ENCODE data around the gene SLC9B2.

SLC9B2 gene

DNA sequence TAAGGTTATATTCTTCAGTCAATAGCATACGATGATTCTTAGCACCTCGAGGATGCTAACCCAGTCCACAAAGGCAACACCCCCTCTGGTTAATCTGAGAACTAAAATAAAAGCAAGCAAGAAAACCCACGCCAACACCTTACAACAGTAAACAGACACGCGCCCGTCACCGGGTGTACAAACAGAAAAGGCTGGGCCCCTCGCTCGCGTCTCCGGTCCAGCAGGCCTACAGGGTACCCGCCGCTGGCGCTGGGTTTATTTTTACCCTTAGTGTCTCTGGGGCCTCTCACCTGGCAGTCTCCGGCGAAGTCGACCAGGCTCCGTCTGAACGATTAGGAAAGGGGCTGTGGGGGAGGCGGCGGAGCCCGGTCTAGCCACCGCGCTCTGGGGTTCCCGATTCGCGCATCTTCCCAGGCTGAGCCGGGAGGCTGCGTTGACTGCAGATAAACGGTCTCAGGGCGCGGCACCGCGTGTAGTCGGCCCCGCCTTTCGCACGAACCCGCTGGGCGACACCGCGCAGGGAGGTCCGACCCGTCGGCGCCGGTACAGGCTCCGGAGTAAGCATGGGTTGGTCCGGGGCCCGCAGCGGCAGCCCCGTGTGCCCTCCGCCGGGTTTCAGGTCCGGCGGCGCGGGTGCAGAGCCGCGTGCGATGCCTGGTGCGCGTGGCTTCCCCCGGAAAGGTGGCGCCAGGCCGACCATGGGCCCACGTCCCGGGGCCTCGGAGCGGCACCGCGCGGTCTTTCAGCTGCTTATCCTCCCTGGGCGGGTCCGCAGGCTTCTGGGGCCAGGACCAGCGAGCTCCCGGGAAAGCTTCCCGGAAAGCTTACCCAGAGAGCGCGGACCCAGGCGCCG is 441 bp downstream of the SLC9B2 start:
- DNase-seq = peak; percentile 28

DNA sequence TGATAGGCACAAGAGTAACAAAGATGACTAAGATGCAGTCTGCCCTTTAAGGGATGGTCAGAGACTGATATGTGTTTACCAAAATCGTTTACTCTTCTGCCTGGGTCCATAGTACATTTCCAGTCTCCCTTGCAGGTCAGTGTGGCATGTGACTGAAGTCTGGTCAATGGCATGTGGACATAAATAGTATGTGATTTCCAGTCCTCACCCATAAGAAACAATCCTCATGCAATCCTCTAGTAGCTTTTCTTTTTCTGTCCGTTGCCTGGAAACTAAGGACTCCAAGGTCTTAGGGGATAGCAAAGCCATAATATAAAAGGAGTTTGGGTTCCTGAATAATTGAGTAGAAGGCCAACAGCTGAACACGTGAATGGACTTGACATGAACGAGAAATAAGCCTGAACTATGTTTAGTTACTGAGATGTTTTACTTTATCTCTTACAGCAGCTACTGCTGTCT is 1.1 kb downstream of the SLC9B2 start:
- DNase-seq = peak; percentile 13

DNA sequence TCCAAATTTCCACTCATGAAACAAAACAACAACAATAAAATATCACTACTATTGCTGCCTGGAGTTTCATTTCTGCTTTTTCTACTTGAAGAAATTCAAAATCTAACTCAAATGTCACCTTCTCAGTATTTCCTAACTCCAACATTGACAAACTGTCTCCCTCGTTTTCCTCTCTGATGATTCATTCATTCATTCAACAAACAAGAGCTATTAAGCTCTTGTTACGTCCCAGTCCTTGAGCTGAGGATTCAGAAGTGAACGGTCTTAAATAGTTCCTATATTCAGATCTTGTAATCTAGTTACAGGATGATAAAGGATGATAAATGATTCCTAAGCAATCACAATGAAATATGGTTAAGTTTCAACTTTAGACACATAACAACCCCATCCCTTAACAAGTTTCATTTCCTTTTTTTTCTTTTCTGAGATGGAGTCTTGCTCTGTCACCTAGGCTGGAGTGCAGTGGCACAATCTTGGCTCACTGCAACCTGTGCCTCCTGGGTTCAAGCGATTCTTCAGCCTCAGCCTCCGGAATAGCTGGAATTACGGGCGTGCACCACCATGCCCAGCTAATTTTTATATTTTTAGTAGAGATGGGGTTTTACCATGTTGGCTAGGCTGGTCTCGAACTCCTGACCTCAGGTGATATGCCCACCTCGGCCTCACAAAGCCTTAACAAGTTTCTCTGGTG is 1.7 kb downstream of the SLC9B2 start:
- no peak for DNase-seq

DNA sequence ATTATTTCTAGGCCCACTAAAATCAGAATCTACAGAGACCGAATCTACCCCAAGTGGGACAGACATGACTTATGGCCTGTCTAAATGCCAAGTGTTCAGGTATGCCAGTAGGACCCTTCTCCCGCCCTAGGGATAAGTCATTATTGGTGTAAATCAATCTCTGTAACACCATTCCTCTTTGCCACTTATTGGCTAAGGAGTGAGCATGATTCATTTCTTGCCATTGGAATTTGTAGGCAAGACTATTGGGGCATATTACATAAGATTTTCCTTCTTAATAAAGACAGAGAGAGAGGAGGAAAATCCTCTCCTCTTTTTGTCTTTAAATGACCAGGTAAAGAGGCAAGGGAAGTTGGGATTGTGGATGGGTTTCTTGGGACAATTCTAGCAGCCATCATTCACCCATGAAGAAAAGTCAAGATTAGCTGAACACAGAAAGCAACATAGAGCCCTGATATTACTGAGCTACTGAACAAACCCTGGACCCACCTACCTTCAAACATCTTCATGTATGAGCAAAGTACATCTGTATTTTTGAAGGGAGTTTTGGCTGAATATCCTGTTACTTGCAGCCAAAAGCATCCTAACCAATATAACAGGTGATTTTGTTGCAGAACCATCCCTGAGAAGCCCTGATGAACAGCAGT is 2.6 kb downstream of the SLC9B2 start:
- DNase-seq = no peak

DNA sequence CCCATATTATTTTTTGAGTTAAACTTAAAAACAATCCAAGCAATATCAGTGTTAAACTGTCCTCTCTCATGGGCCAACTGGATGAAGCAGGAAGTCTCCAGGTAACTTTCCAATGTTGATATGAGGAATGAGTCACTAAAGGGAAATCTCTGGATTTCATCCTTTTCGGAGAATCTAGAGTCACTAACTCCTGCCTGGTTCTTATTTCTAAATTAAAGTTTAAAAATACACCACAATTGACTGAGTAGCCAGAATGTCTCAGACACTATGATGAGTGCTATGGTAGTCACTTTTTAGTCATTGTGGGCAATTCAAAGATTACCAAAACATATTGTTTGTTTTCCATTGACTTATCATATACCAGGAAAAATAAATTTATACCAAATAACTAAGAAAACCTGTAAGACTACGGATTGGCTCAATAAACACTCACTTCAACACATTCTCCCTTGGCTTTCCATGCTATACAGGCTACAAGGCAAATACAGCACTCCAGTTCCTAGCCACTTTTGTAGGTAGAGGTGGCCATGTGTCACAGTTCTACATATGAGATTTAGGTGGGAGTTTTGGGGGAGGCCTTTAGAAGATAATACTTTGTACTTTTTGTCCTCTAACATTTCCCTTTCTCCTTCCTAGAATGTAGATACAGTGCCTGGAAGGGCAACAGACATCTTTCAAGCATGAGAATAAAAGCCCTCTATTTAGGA is 8.6 kb downstream of the SLC9B2 start:
- no peak for DNase-seq

DNA sequence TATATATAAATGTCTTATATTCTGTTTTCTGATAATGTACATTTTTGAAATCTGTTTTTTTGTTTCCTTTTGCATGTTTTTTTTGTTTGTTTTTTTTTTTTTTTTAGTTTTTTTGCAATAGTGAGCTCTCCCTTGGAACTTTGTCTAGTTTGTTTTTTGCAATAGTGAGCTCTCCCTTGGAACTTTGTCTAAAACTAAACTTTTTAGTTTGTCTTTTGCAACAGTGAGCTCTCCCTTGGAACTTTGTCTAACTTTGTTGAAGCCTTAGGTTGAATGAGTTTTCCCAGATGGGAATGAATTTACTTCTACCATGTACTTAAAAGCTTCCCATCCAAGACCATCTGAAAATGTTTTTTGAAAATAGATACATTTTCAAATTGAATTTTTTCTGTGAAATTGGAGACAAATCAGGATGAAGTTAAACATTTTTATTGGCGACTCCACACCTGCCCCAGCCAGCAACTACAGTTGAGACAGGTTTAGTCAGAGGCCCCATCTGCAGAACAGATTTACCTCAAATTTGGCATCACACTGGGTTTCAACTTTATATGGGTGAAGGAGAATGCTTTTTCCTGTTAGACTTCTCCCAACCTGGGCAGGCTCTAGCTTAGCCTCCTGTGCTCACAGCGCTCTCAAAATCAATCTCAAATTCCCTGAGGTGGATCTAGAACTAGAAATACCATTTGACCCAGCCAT is 16.0 kb downstream of the SLC9B2 start:
- no peak for DNase-seq

DNA sequence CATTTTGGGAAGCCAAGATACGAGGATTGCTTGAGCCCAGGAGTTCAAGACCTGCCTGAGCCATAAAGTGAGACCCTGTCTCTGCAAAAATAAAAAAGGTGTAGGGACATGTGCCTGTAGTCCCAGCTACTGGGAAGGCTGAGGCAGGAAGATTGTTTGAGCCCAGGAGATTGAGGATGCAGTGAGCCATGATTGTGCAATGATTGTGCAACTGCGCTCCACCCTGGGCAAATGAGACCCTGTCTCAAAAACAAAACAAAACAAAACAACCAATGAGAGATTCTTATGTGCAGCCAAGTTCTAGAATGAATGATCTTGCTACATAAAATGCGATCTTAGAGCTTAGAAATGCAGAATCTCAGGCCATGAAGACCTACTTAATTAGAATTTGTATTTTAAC is 22.5 kb downstream of the SLC9B2 start:
- DNase-seq = no peak

DNA sequence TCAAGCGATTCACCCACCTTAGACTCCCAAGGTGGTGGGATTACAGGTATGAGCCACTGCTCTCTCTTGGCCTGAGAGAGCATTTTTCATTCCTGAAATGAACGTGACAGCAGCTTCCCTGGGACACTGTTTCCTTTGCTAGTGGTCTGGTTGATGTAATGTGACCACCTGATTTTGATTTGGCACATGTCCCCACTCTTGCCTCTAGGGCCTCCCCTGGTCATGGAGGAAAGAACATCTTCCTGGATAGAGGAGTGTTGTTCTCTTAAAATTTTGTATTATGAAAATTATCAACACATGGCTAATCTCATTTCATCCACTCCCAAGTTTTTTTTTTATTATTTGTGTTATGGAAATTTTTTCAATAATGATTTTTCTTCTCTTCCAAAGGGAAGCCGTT is 23.8 kb downstream of the SLC9B2 start:
- no peak for DNase-seq

DNA sequence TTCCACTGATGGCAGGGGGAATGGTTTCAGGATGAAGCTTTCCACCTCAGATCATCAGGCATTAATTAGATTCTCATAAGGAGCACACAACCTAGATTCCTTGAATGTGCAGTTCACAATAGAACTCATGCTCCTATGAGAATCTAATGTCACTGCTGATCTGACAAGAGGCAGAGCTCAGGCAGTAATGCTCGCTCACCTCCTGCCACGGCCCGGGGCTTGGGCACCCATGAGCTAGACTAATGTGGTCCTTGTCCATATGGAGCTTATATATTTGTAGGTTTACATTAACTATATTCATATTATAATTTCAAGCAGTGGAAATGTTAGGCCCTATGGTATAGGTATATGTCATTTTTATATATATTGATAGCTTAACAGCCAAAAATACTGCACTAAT is 24.4 kb downstream of the SLC9B2 start:
- DNase-seq = no peak

DNA sequence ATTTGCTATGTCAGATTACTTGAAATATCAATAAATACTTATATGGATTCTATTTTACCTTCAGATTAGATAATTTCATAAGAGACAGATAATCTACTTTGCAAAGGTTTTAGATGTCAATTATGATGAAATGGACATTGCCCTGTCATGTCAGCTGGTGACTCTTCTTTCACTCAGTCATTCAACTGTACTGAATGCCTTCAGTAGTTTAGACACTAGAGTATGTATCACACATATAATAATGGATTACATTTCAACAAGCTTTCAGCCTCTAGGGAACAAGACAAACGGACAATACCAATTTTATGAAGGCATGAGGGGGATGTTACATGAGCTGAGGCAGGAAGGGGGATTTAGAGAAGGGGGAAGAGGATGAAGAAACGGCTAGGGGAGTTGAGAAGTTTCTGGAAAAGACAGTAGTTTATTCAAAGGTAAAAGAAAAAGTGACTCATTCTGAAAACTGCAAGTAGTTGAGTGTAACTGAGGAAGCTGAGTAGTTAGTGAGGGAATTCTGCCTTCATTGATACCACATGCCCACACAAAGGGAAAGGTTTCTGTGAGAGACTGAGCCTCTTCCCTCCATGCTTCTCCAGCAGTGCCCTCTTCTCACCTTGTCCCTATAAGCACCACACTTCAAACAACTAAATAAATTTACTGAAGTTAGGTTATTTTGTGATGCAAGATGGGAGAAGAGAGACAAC is 25.7 kb downstream of the SLC9B2 start:
- no peak for DNase-seq

DNA sequence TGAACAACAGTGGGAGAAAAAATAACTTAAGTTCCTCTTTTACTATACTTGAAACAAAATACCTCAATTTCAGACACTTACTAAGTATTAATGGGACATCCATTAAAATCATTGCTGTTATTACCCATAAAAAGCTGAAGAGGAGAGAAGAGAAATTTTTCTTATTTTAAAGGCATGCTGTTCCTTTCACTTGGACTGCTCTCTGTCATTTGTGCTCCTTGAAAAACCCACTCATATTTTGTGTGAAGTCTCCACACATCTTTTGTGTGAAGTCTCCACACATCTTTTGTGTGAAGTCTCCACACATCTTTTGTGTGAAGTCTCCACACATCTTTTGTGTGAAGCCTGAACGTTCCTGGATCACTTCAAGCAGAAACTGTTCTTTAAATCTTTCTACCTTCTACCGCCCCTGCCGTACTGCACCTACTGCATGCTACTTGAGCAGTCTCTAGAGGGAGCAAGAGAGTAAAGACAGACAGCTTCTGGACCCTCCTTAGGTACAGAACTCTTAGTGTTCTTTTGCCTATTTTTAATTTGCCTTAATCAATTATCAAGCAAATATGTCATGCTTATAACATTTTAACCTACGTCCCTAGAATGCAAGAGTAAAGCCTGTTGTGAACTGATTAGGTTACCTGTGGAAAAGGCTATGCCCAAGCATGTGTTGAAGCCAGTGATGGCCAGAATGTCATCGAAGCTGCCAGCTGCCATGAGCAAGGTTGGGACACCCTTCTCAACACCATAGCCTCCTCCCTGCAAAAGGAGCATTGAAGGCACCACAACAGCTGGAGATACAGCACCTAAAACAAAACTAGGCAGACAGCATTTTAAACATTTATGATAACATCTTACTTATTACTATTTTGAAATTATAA is 29.9 kb downstream of the SLC9B2 start:
- DNase-seq = peak; percentile 0

DNA sequence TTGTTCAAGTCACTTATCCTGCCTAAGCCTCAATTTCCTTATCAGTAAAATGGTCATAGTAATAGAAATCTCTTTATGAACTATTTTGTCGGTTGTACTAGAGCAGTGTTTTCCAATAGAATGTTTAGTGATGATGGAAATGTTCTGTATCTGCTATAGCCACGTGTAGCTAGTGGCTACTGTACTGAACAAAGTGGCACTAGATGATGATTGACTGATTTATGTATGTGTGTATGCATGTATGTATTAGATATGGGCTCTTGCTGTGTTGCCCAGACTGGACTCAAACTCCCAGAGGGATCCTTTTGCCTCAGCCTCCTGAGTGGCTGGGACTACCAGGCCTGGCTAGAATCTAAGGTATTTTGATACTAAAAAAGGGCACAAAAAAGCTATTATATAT is 32.4 kb downstream of the SLC9B2 start:
- DNase-seq = no peak

DNA sequence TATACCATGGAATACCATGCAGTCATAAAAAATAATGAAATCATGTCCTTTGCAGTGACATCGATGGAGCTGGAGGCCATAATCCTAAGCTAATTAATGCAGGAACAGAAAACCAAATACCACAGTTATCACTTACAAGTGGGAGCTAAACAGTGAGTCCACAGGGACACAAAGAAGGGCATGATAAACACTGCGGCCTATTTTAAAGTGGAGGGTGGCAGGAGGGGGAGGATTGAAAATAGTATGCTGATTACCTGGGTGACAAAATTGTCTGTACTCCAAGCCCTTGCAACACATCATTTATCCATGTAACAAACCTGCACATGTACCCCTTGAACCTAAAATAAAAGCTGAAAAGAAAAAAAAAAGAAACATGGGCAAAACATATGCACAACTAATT is 40.4 kb downstream of the SLC9B2 start:
- no peak for DNase-seq

DNA sequence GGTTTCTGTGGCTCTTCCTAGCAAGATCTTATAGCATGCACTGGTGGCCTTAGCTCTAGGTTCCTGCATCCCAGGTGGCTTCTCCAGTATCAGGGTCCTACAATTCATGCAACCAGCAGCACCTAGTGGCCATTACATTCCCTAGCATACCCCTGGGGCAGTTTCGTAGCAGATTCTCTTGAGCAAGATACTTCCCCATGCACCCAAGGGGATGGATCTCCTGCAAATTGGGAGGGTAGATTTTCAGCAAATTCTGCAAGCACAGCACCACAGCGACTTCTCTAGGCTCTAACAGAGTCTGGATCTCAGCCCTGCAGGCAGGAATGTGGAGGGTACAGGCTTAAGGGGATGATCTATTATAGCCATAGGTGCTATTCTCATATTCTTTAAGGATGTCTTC is 44.0 kb downstream of the SLC9B2 start:
- peak; percentile 0 for DNase-seq

DNA sequence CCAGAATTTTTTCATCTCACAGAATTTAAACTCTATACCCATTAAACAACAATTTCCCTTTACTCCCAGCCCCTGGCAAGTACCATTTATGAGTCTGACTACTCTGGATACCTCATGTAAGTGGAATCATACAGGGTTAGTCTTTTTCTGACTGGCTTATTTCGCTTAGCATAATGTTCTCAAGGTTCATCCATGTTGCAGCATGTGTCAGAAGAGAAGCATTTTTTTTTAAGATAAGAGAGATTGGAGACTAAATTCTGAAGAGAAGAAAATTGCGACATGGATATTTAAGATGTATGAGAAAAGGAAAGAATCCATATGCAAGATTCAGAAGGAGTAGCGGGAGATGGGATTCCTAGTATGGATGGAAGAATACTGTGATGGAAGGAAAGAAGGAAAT is 45.8 kb downstream of the SLC9B2 start:
- no peak for DNase-seq

DNA sequence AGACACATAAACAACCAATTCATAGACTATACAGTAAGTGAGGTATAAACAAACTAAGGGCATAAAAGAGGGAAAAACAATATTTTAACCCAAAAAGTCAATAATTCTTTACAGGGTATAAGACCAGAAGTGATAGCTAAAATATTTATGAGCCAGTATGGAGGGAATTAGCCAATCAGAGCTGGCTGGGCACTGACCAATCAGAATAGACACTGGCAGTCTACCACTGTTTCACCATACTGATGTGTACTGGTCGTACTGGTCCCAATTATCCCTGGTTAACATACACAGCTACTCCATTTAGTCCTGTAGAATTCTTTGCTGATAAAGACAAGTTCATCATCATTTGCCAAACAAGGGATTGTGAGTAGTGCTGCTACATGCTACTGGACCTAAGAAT is 47.3 kb downstream of the SLC9B2 start:
- no peak for DNase-seq

DNA sequence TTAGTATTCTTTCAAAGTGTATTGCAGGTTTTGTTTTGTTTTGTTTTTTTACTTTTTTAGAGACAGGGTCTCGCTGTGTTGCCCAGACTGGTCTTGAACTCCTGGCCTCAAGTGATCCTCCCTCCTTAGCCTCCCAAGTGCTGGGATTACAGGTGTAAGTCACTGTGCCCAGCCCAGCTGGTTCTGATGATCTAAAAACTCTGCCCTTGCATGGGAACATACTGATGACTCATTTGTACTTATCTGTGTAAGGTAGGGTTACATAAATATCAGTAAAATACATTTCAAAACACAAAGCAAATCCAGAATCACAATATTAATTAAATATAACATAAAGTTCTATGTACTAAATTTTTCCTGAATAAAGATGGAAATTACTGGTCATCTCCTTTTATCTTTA is 49.7 kb downstream of the SLC9B2 start:
- DNase-seq = no peak

DNA sequence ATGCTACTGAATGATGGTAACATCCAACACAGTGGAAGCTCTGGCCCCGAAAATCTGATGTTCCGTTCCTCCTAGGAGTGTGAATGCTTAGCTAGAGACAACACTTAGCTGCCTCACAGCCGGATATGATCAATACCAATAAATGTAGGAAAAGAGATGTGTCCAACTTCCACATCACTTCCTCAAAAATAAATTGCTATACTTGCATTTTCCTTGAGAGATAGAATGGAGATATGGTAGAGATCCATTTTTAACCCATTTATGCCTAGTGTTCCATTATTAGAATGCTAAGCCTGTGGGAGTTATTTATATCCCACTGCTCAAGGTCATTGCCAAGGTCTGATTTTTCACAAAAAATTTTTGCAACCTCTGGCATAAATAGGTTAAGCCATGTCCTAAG is 51.6 kb downstream of the SLC9B2 start:
- DNase-seq = no peak

DNA sequence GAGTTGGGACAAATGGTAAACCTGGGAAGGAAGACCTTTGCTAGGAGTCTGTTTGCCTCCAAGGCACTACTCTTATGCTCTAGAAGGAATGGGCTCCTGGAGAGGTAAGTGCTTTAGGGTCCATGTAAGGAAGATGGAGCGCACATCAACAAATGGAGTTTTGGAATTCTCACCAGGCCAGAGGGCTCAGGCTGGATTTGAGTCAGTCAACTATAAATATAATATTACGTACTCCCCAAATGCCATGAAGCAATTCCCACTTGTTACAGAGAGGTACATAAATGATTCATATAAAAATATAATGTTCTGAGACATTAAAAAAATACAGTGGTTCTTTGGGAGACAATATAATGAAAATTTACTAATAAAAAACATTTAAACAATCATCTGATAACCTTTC is 55.4 kb downstream of the SLC9B2 start:
- DNase-seq = no peak

DNA sequence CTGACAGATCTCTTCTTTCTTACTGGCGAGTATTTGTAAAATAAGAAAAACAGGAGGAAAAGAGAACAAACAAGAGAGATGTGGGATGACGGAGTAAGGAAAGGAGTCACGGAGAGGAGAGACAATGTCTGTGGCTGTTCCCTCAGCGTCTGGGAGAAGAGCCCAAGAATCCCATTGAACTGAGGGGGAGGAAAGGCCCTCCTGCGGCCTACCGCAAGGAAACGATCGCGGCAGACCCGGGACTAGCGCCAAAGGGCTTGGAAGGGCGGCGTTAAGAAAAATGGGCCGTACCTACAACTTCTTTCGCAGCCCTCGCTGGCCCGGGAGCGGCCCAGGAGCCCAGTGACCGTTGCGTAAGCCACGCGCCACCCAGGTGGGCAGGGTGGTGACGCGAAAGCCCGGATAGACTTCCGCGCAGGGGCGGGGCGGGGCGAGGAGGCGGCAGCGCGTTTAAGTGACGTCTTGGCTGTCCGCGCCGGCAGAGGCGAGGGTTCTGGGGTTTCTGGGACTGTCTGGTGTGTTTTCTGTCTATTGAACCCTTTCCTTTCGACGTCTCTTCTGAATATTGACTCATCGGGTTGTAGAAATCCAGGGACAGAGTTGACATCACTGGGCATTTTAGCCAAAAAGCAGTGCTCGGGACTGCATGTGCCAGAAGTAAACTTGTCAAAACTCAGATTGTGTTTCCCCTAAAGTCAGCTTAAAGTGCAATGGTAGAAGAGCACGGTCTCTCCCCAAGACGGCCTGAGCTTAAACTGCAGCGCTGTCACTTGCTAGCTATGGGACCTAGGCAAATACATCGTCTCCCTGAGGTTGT is 57.0 kb downstream of the SLC9B2 start, which contains the start of gene SLC9B1:
Gene SLC9B1, minus strand, starts transcription at position 398 of the 817 bp plus-strand sequence. CDS start 27,994 bp downstream, outside the sequence.
- peak; percentile 71 for DNase-seq

All from NCI-H510A treated with DMSO at 0.1 percent for 48 hours (cell line).